Mononuclear cell (primary cell): ENCODE measurements around the gene PTPRM. TPM values are rescaled to one million over a fixed set of nuclear protein-coding genes. Genes with fewer than 3 reads are reported as not detected.

Source experiments
- H3K27me3 ChIP-seq: 2 replicates; pipeline ENCODE4 v1.6.0; 2011; ENCODE audit warnings: low read length, control low read depth; ENCODE audit not compliant: insufficient read depth
- H3K4me1 ChIP-seq: 2 replicates; pipeline ENCODE4 v1.5.1; 2011; ENCODE audit warnings: mild to moderate bottlenecking, low read length, control low read depth; ENCODE audit not compliant: insufficient read depth
- H3K4me3 ChIP-seq: 2 replicates; pipeline ENCODE4 v1.5.1; 2011; ENCODE audit warnings: mild to moderate bottlenecking, low read length, moderate library complexity
- H3K9me3 ChIP-seq: 2 replicates; pipeline ENCODE4 v1.5.1; 2011; ENCODE audit warnings: low read depth, mild to moderate bottlenecking, control low read depth, low read length
- total RNA-seq: library from RNA; depleted of rRNA; stranded (reverse); fragments of >200 nt; gene quantifications from one replicate; pipeline ENCODE4 v1.2.3, GENCODE V29; 2012

PTPRM gene
- total RNA-seq, 1 donor: 8.0 TPM

DNA sequence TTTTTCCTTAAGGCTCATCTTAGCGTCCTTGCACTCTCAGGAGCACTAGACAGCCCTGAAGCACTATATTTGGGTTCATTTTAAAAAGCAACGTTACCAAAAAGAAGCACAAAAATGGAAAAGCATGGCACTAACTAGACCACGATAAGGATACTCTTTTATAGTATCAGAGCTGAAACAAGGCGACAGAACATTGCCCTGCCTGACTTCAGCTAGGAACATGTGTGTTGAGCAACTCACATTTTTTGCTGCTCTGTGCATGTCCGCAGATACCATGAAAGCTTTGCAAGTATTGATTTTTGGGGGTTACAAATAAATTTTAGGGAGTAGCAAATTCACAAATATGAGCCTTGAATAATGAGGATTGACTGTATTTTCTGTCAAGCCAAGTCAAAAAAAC, 332.0 kb downstream of the PTPRM start:
- Histone ChIP-seq H3K9me3 (no peaks in the 10 kb centered on the region), H3K4me3 (no peak overlapping the region), H3K4me1 (no peaks in the 10 kb centered on the region), H3K27me3 (no peaks in the 10 kb centered on the region)

DNA sequence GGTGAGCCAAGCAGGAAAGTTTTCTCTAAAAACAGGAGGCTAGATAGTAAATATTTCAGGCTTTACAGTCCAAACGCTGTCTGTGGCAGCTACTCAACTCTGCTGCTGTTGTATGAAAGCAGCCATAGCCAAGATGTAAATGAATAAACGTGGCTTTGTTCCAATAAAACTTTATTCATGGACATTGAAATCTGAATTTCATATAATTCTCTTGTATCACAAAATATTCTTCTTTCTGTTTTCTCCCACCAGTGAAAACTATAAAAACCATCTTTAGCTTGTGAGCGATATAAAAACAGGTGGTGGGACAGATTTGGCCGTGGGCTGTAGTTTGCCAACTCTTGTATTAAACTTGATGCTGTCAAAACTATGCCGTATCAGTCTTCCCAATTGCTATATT, 333.0 kb downstream of the PTPRM start:
- Histone ChIP-seq H3K27me3 (no peaks in the 10 kb centered on the region), H3K9me3 (no peaks in the 10 kb centered on the region), H3K4me1 (no peaks in the 10 kb centered on the region), H3K4me3 (no peak overlapping the region)

DNA sequence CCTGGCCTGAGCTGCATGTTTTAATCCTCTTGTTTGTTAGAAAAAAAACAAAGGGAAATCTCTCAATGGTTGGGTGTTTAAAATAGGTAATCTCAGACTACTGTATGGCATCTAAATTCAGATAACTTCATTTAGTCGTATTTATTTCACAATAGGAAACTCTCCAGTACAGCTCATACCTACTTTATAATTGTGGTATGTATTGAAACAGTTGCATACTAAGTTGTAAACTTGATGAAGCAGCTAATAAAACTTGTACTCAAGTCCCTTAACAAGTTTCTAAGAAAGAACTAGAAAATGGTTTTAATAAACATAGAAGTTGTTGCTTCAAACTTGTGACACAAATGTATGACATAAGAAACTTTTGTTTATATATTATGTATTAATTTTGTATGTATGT, 334.5 kb downstream of the PTPRM start:
- Histone ChIP-seq H3K9me3 (no peaks in the 10 kb centered on the region), H3K4me1 (no peaks in the 10 kb centered on the region), H3K27me3 (no peaks in the 10 kb centered on the region), H3K4me3 (no peak overlapping the region)

DNA sequence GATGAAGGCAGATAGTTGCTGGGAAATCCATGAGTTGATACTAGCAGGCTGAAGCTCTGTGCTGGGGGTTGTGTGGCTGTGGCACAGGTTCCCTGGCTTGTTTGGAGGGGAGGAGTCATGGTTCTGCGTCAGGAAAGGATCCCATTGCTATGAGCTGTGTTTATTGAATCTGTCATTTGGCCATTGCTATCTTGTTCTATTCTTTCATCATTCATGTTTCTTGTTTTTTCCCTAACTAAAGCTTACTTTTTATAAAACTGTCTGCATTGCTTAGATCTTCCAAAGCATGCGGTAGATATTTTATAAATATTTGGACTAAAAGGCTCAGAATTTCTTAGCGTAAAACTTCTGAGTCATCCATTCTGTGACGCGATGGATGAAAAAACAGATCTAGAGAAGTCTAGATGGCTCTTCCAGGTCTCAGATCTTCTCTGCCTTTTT, 335.3 kb downstream of the PTPRM start:
- H3K4me1 ChIP-seq: no peaks in the 10 kb centered on the region
- no peaks in the 10 kb centered on the region for H3K9me3 ChIP-seq
- H3K27me3 ChIP-seq: no peaks in the 10 kb centered on the region
- H3K4me3 ChIP-seq: no peak overlapping the region

DNA sequence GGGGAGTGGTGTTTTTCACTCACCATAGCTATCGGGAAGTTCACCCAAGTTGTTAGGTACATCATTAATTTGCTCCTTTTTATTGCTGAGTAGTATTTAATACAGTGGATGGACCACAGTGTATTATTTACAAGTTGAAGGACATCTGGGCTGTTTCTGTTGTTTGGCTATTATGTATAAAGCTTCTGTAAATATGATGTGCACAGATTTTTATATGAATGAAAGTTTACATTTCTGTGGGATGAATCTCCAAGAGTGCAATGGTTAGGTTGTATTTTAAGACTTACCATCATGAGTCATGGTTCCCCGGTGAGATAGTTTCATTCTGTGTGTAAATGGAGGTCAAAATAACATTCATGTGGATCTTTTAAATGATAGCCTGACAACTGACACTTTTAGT, 337.4 kb downstream of the PTPRM start:
- H3K27me3 ChIP-seq: no peaks in the 10 kb centered on the region
- H3K4me3 ChIP-seq: no peak overlapping the region
- no peaks in the 10 kb centered on the region for H3K9me3 ChIP-seq
- H3K4me1 ChIP-seq: no peaks in the 10 kb centered on the region

DNA sequence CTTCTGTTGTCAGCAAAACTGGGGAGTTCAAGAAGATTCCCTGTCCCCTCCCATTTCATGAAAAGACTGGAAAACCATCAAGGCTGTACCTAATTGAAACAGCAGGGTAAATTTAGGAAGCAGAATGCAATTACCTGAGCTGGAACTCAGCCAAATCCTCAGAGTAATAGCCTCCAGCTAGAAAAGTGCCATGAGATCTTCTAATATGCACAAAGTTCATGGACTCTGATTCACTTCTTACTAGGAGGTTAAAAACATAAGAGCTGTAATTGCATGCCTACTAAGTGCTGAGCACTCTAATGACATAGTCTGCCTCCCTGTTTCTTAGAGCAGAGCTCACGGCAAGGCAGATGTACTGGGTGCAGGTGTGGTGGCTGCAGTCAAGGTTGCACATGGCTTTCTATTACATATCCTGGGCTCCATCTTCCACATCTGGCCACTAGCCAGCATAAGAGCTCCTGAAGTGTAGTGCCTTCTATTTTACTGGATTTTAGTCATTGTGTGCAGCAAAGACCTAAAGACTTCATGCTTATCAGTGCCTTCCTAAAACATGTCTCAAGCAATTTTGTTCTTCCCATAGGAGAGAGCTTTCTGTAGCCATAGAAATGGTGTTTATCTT, 341.7 kb downstream of the PTPRM start:
- Histone ChIP-seq H3K27me3 (no peaks in the 10 kb centered on the region), H3K4me1 (no peaks in the 10 kb centered on the region), H3K9me3 (no peaks in the 10 kb centered on the region), H3K4me3 (no peak overlapping the region)

DNA sequence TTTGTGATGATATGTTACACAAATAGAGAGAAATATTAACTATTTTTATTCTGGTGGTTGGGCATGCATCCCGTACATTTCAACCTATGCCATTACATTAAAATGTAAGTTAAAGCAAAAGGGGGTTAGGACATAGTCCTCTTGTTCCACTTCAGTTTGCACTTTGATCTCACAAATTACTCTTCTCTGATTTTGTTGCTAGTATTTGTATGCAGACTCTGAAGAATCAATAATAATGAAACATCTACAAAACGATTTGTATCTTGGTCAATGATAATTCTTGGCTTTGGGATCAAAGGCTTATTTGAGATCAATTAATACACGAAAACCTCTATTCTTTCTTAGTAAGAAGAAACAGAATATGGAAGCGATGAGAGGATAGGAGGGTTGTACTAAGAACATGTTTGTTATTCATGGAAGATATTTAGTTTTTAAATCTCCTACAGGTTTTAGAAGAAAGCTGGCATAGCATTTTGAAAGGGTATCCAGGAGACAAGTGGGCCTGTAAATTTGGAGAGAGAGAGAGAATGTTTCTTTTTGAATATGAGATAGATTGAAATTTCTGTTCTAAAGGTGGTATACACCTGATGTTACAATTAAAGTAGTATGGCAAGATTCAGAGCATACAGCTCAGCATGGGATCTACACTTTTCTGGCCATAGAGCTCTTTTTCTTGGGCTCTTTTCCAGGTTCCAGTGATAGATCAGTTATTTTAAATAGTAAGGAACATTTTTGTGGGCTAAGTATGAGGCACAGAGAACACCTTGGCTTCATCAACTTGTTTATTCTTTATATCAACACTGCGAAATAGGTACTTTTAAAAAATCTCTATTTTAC, 347.9 kb downstream of the PTPRM start:
- no peaks in the 10 kb centered on the region for H3K9me3 ChIP-seq
- H3K4me3 ChIP-seq: no peak overlapping the region
- H3K27me3 ChIP-seq: no peaks in the 10 kb centered on the region
- H3K4me1 ChIP-seq: no peaks in the 10 kb centered on the region

DNA sequence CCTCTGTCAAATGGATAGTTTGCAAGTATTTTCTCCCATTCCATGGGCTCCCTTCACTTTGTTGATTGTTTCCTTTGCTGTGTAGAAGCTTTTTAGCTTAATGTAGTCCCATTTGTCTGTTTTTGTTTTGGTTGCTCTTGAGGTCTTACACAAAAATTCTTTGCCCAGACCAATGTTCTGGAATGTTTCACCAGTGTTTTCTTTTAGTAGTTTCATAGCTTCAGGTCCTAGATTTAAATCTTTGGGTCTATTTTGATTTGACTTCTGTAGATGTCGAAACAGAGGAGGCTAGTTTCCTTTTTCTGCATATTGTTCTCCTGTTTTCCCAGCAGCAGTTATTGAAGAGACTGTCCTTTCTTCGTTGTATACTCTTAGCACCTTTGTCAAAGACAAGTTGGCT, 351.6 kb downstream of the PTPRM start:
- Histone ChIP-seq H3K4me1 (no peaks in the 10 kb centered on the region), H3K27me3 (no peaks in the 10 kb centered on the region), H3K9me3 (no peaks in the 10 kb centered on the region), H3K4me3 (no peak overlapping the region)

DNA sequence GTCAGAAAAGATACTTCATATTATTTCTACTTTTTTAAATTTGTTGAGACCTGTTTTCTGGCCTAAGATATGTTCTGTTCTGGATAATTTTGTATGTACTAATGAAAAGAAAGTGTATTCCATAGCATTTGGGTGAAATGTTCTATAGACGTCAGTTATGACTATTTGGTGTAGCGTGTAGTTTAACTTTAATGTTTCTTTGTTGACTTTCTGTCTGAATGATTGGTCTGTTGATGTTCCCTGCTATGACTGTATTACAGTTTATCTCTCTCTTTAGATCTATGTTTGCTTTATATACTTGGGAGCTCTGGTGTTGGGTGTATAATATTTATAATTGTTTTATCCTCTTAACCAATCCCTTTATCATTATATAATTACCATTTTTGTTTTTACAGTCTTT, 352.4 kb downstream of the PTPRM start:
- Histone ChIP-seq H3K27me3 (no peaks in the 10 kb centered on the region), H3K9me3 (no peaks in the 10 kb centered on the region), H3K4me3 (no peak overlapping the region), H3K4me1 (no peaks in the 10 kb centered on the region)

DNA sequence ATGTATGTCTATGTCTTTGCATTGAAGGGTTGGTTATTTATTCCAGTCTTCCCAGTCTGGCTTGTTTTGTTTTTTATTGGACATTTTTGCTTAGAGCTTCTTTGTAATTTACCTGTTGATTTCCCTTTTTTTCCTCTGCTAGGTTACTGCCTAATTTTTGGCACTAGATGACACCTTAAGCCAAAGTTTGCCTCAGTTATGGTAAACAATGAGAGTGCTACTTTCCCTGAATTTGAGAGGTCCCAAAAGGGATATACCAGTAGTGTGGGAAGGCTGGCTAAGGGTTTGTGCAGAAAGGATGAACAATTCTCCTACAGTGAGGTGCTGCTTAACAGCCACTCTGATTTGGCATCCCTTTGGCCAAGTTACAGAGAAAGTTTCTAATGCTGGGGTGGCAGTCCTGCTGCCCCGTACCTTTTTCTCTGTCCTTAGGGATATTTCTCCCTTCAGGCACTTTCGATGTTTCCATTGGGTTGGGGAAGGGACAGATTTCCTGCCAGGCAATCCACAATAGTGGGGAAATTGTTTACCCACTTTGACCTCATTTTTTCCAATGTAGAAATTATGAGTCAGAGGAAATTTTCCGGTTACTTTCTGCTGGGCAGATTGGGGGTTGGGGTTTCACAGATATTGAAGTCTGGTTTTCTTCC, 354.9 kb downstream of the PTPRM start:
- no peaks in the 10 kb centered on the region for H3K27me3 ChIP-seq
- H3K4me1 ChIP-seq: no peaks in the 10 kb centered on the region
- no peak overlapping the region for H3K4me3 ChIP-seq
- H3K9me3 ChIP-seq: no peaks in the 10 kb centered on the region

DNA sequence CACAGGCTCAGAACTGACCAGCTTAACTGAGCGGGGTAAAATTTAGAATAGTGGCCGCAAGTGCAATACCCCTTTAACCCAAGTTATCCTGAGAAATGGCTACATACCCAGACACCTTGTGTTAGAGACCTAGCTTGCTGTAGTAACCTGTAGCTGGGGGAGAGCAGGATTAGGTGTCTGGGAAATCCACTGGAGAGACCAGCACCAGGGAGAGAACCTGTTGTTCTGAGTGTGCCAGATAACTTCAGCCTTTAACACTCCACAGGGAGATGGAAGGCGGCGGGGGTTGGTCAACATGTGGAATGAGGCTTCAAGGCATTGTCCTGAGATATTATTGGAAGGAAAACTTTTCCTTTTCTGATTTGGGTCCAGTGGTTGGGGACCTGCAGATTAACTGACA, 356.0 kb downstream of the PTPRM start:
- no peak overlapping the region for H3K4me3 ChIP-seq
- H3K9me3 ChIP-seq: no peaks in the 10 kb centered on the region
- no peaks in the 10 kb centered on the region for H3K4me1 ChIP-seq
- H3K27me3 ChIP-seq: no peaks in the 10 kb centered on the region

DNA sequence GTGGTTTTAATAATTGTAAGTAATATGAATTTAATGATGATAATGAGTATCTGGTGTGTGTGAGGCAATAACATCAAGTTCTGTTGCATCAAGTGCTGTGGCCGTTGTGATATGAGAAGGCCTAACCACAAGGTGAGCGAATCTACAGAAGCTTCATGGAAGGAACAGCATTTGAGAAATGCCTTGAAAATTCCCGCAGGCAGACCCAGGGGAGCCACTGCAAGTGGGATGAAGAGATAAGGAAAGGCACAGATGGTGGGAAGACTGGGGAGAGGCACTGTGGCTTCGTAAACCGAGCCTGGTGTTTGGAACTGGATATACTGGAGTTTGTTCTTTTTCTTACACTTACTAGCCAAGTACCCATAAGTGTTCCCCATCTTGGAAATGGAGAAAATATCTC, 357.5 kb downstream of the PTPRM start:
- no peaks in the 10 kb centered on the region for H3K9me3 ChIP-seq

DNA sequence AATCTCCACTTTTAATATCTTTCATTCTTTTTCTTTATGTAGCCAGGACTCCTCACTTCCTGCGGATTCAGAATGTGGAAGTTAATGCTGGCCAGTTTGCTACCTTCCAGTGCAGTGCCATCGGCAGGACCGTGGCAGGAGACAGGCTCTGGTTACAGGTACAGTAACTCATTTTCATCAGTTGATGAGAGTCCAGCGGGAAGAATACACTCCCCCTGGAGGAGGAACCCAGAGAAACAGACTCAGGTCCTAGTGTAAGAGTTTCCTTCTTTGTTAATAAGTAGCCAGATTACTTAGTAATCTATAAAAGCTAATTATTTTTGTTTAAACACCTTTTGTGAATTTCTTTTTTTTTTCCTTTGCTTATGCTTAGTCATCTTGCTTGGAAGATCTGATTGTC, 359.4 kb downstream of the PTPRM start:
- Histone ChIP-seq H3K27me3 (no peaks in the 10 kb centered on the region), H3K4me3 (no peak overlapping the region), H3K9me3 (no peaks in the 10 kb centered on the region), H3K4me1 (no peaks in the 10 kb centered on the region)

More for the DNA sequence above, 357.5 kb downstream of the PTPRM start:
- H3K4me3 ChIP-seq: no peak overlapping the region
- H3K27me3 ChIP-seq: no peaks in the 10 kb centered on the region
- H3K4me1 ChIP-seq: no peaks in the 10 kb centered on the region

DNA sequence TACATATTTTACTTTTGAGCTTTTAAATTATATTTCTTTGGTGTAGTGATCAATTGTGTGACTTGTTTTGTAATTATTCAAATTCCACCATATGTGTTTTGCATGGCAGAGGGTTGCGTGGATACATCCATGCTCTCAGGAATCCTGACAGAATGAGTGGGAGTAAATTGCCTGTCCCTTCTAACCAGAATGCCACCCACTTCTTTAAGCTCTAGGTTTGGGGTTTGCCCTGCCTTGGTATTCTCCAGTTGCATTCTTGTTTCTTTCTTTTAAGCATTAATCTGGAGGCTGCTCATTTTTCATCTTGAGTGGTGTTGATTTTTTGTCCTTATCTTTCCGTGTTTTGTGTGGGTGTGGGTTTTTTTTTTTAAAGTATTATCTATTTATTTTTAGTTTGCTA, 360.0 kb downstream of the PTPRM start:
- no peaks in the 10 kb centered on the region for H3K4me1 ChIP-seq
- no peaks in the 10 kb centered on the region for H3K27me3 ChIP-seq
- H3K4me3 ChIP-seq: no peak overlapping the region
- H3K9me3 ChIP-seq: no peaks in the 10 kb centered on the region

DNA sequence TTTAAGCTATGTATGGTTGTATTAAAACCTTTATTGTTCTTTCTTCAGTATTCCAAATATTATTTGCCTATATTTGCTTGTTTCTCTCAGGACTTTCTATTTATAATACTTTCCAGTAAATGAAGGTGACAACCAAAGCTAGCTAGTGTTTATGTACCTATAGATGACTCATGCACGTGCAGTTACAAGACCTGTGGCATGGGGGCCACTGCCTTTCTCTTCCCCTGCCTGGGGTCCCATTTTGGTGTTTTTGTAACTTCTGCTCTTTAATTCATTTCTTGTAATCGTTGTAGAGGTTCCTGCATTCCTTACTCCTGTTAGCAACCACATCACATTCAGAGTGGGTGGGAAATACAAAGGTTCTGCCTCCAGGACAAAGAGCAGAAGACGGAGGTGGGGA, 364.6 kb downstream of the PTPRM start:
- no peaks in the 10 kb centered on the region for H3K9me3 ChIP-seq
- H3K27me3 ChIP-seq: no peaks in the 10 kb centered on the region
- no peak overlapping the region for H3K4me3 ChIP-seq
- no peaks in the 10 kb centered on the region for H3K4me1 ChIP-seq
